Smooth muscle cell (in vitro differentiated cells): ENCODE measurements around the gene TMEM237. TPM values are rescaled to one million over a fixed set of nuclear protein-coding genes. Genes with fewer than 3 reads are reported as not detected.
A peak's percentile ranks its signal among the peaks of the same experiment; 100 is the strongest.

ENCODE experiments used
- DNase-seq: peaks from one replicate; lab custom pipeline; 2025; ENCODE audit not compliant: unreplicated experiment; lab: John Stamatoyannopoulos, UW
- H2AFZ ChIP-seq: fragments of 200-600 bp; sonication (generic); 2 replicates; pipeline ENCODE4 v1.6.0; 2016; ENCODE audit warnings: antibody characterized with exemption, low read depth, mild to moderate bottlenecking
- H3F3A ChIP-seq: fragments of 200-600 bp; sonication (generic); 2 replicates; pipeline ENCODE4 v1.6.0; 2017; ENCODE audit warnings: antibody characterized with exemption, low read depth
- H3K27ac ChIP-seq: fragments of 200-600 bp; sonication (generic); 2 replicates; pipeline ENCODE4 v1.5.1; 2016; ENCODE audit warnings: low read depth, mild to moderate bottlenecking
- H3K27me3 ChIP-seq: fragments of 200-600 bp; sonication (generic); 2 replicates; pipeline ENCODE4 v1.6.1; 2016; ENCODE audit warnings: low read depth, mild to moderate bottlenecking
- H3K36me3 ChIP-seq: fragments of 200-600 bp; sonication (generic); 2 replicates; pipeline ENCODE4 v1.5.1; 2016; ENCODE audit warnings: low read depth
- H3K4me1 ChIP-seq: fragments of 200-600 bp; sonication (generic); 2 replicates; pipeline ENCODE4 v1.5.1; 2016; ENCODE audit warnings: low read depth
- H3K4me2 ChIP-seq: fragments of 200-600 bp; sonication (generic); 2 replicates; pipeline ENCODE4 v1.6.0; 2016; ENCODE audit warnings: mild to moderate bottlenecking
- H3K4me3 ChIP-seq: fragments of 200-600 bp; sonication (generic); 2 replicates; pipeline ENCODE4 v1.5.1; 2016; ENCODE audit warnings: mild to moderate bottlenecking
- H3K79me2 ChIP-seq: fragments of 200-600 bp; sonication (generic); 2 replicates; pipeline ENCODE4 v1.6.0; 2016; ENCODE audit warnings: low read depth, mild to moderate bottlenecking
- H3K9ac ChIP-seq: fragments of 200-600 bp; sonication (generic); 2 replicates; pipeline ENCODE4 v1.6.0; 2016; ENCODE audit warnings: low read depth
- H3K9me3 ChIP-seq: fragments of 200-600 bp; sonication (generic); replicated peaks from 2 replicates; pipeline ENCODE4 v1.5.1; 2016; ENCODE audit warnings: low read depth
- H4K20me1 ChIP-seq: fragments of 200-600 bp; sonication (generic); 2 replicates; pipeline ENCODE4 v1.6.0; 2016; ENCODE audit warnings: low read depth
- CTCF ChIP-seq: fragments of 200-600 bp; sonication (generic); IDR thresholded peaks from 2 replicates; pipeline ENCODE4 v1.5.1; 2017; ENCODE audit warnings: borderline replicate concordance, mild to moderate bottlenecking, antibody characterized with exemption; ENCODE audit not compliant: insufficient read depth, poor library complexity, severe bottlenecking
- WGBS: methylation state at CpG from one replicate; pipeline ENCODE4 v1.1.7; 2016; ENCODE audit warnings: low lambda C conversion rate; 5-methylcytosine and 5-hydroxymethylcytosine counted together
- polyA plus RNA-seq: library from polyadenylated mRNA; unstranded; fragments of >200 nt; fragmentation: Nextera tagmentation; extraction: Ambion mirVana; gene quantifications from 2 replicates; pipeline ENCODE4 v1.2.1, GENCODE V29; 2016
- total RNA-seq: library from RNA; depleted of rRNA; stranded (reverse); fragments of >200 nt; gene quantifications from 2 replicates; pipeline ENCODE4 v1.2.3, GENCODE V29; 2014

TMEM237 gene
- total and polyA plus RNA-seq, 2 experiments from 2014 or later, result 25.6 to 47.4 TPM

GRCh38 chr2:201642086-201642578 lies 1.2 kb downstream of the TMEM237 start:
- Histone ChIP-seq H3K27ac (peak overlapping the region; percentile 73), H2AFZ (peak overlapping the region; percentile 92), H3K9ac (peak overlapping the region; percentile 83), H3K27me3 (no peaks in the 10 kb centered on the region), H4K20me1 (no peaks in the 10 kb centered on the region), H3K9me3 (no peaks in the 10 kb centered on the region), H3K36me3 (no peaks in the 10 kb centered on the region), H3F3A (peaks cover 4% of the 10 kb centered on the region), H3K4me2 (peak overlapping the region; percentile 81), H3K4me1 (peaks cover 12% of the 10 kb centered on the region), H3K79me2 (peaks cover 9% of the 10 kb centered on the region), H3K4me3 (peak overlapping the region; percentile 70)
- no peak for DNase-seq
- 1% methylated on average over 16 of the region's 16 CpGs for WGBS
- TF ChIP-seq CTCF, result no peak

GRCh38 chr2:201639205-201639604 lies 4.1 kb downstream of the TMEM237 start:
- Histone ChIP-seq H4K20me1 (no peaks in the 10 kb centered on the region), H3K4me1 (peaks cover 9% of the 10 kb centered on the region), H3K79me2 (peaks cover 9% of the 10 kb centered on the region), H2AFZ (no peak overlapping the region), H3K4me2 (no peak overlapping the region), H3K9ac (no peak overlapping the region), H3K27ac (no peak overlapping the region), H3K4me3 (no peak overlapping the region), H3K27me3 (no peaks in the 10 kb centered on the region), H3K9me3 (no peaks in the 10 kb centered on the region), H3F3A (peaks cover 4% of the 10 kb centered on the region), H3K36me3 (peaks cover 12% of the 10 kb centered on the region)
- no peak for DNase-seq
- TF ChIP-seq CTCF, result no peak
- WGBS, result 86% methylated on average over 3 of the region's 3 CpGs

- H3K9me3 ChIP-seq, result no peaks in the 10 kb centered on the region
- no peak for TF ChIP-seq CTCF
- H2AFZ ChIP-seq, result no peak overlapping the region
- H3K4me1 ChIP-seq, result no peaks in the 10 kb centered on the region
- 45% methylated on average over 4 of the region's 4 CpGs for WGBS
- no peak overlapping the region for H3K4me3 ChIP-seq
- no peak overlapping the region for H3K9ac ChIP-seq
- DNase-seq, result no peak
- no peaks in the 10 kb centered on the region for H3K27me3 ChIP-seq
- H3K36me3 ChIP-seq, result peaks cover 18% of the 10 kb centered on the region
- no peak overlapping the region for H3K4me2 ChIP-seq
- peaks cover 4% of the 10 kb centered on the region for H3F3A ChIP-seq
- H4K20me1 ChIP-seq, result no peaks in the 10 kb centered on the region
- H3K27ac ChIP-seq, result no peak overlapping the region
- peaks cover 9% of the 10 kb centered on the region for H3K79me2 ChIP-seq
Observed at GRCh38 chr2:201638326-201638725, 5.0 kb downstream of the TMEM237 start.

DNA sequence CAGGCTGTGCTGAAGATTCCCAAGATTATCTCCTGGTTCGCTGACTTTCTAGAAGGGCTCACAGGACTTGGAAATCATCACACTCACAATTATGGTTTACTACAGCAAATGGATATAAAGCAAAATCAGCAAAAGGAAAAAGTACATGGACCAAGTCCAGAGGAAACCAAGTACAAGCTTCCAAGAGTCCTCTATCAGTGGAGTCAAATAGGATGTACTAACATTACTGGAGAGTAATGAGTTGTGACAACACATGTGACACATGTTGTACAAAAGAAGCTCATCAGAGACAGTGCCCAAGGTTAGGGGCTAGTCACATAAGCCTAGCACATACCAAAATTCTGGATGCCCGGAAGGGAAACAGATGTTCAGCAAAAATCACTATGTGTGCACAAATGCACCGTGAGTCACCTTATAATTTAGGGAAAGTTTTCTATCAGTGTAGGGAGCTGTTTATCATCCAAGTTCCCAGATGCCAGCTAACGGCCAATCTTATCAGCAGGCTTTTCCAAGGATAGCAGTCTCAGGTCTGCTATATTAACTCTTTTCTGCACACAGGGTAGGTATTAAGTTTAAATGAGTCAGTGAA lies 9.5 kb downstream of the TMEM237 start:
- Histone ChIP-seq H2AFZ (no peak overlapping the region), H3K4me2 (no peak overlapping the region), H3K4me1 (no peaks in the 10 kb centered on the region), H3K27me3 (no peaks in the 10 kb centered on the region), H3F3A (no peaks in the 10 kb centered on the region), H3K79me2 (no peaks in the 10 kb centered on the region), H3K36me3 (peaks cover 34% of the 10 kb centered on the region), H3K9me3 (no peaks in the 10 kb centered on the region), H3K4me3 (no peak overlapping the region), H3K27ac (no peak overlapping the region), H3K9ac (no peak overlapping the region), H4K20me1 (no peaks in the 10 kb centered on the region)
- no peak for DNase-seq
- TF ChIP-seq CTCF, result no peak
- 72% methylated on average over 4 of the region's 4 CpGs for WGBS
